GM04503 (cell line): ENCODE data around the gene YJEFN3.

Experiments
- DNase-seq: peaks from one replicate; pipeline ENCODE4 v3.0.0-alpha.2; 2012; ENCODE audit warnings: low read depth

YJEFN3 gene

GRCh38 chr19:19528721-19529490, at the start of gene YJEFN3:
TSS of gene YJEFN3 (plus strand) at chr19:19528911. CDS start at chr19:19528933, 22 bp downstream.
- DNase-seq: no peak

- DNase-seq: no peak
Measured at GRCh38 chr19:19480688-19481087, 48.0 kb upstream of the YJEFN3 start.

GRCh38 chr19:19482809-19483596, 45.7 kb upstream of the YJEFN3 start:
- DNase-seq: no peak

GRCh38 chr19:19485161-19485997, 43.3 kb upstream of the YJEFN3 start:
- DNase-seq: no peak

- no peak for DNase-seq
Measured at GRCh38 chr19:19485998-19486290, 42.8 kb upstream of the YJEFN3 start.

- DNase-seq: no peak
Measured at GRCh38 chr19:19486343-19487076, 42.2 kb upstream of the YJEFN3 start.

GRCh38 chr19:19487077-19487949, 41.4 kb upstream of the YJEFN3 start:
- DNase-seq: no peak

- no peak for DNase-seq
Measured at GRCh38 chr19:19487950-19488874, 40.5 kb upstream of the YJEFN3 start.

GRCh38 chr19:19488875-19489690, 39.6 kb upstream of the YJEFN3 start:
- DNase-seq: peak; percentile 90

GRCh38 chr19:19489804-19490204, 38.9 kb upstream of the YJEFN3 start:
- no peak for DNase-seq

GRCh38 chr19:19490214-19490968, 38.3 kb upstream of the YJEFN3 start:
- no peak for DNase-seq

GRCh38 chr19:19491321-19492025, 37.2 kb upstream of the YJEFN3 start:
- DNase-seq: no peak

GRCh38 chr19:19492026-19492610, 36.6 kb upstream of the YJEFN3 start:
- DNase-seq: no peak

GRCh38 chr19:19493841-19494546, 34.7 kb upstream of the YJEFN3 start:
- DNase-seq: no peak

GRCh38 chr19:19495614-19496603, 32.8 kb upstream of the YJEFN3 start:
- no peak for DNase-seq
